T-helper 17 cell (primary cell): ENCODE data around the gene FAT1. TPM values are rescaled to one million over a fixed set of nuclear protein-coding genes. Genes with fewer than 3 reads are reported as not detected.

Source experiments
- ATAC-seq: fragments of 150-1000 bp; cut with Tn5 transposase; 2 replicates; pipeline ENCODE4 v1.10.0; 2021; ENCODE audit warnings: mild to moderate bottlenecking, moderate library complexity
- DNase-seq, 3 donors: peaks; one replicate each; pipeline versions ENCODE4 v3.0.0 to v3.0.0-alpha.2; 2020 to 2021
- H3K9me3 ChIP-seq: one replicate; pipeline ENCODE4 v1.7.0; 2013; ENCODE audit warnings: low read length, mild to moderate bottlenecking; ENCODE audit not compliant: control insufficient read depth, poor library complexity, severe bottlenecking
- H3K27ac Mint-ChIP-seq: one replicate; pipeline ENCODE4 v1.8.0; 2022; ENCODE audit warnings: mild to moderate bottlenecking, moderate library complexity, mixed read lengths
- H3K27me3 Mint-ChIP-seq: one replicate; pipeline ENCODE4 v1.8.0; 2022; ENCODE audit warnings: mixed read lengths
- H3K36me3 Mint-ChIP-seq: one replicate; pipeline ENCODE4 v1.8.0; 2022; ENCODE audit warnings: low read depth, mixed read lengths
- H3K4me1 Mint-ChIP-seq: one replicate; pipeline ENCODE4 v1.8.0; 2022; ENCODE audit warnings: mild to moderate bottlenecking, mixed read lengths
- H3K4me3 Mint-ChIP-seq: one replicate; pipeline ENCODE4 v1.8.0; 2022; ENCODE audit warnings: mild to moderate bottlenecking, moderate library complexity, mixed read lengths
- total RNA-seq, 4 donors: library from RNA in 2 of 4; stranded (reverse) in 2 of 4; gene quantifications; one replicate each; pipeline ENCODE4 v1.2.3 and lab custom pipeline; 2022 to 2026

The FAT1 gene
- total RNA-seq, 2 donors from 2014 or later = not detected

DNA sequence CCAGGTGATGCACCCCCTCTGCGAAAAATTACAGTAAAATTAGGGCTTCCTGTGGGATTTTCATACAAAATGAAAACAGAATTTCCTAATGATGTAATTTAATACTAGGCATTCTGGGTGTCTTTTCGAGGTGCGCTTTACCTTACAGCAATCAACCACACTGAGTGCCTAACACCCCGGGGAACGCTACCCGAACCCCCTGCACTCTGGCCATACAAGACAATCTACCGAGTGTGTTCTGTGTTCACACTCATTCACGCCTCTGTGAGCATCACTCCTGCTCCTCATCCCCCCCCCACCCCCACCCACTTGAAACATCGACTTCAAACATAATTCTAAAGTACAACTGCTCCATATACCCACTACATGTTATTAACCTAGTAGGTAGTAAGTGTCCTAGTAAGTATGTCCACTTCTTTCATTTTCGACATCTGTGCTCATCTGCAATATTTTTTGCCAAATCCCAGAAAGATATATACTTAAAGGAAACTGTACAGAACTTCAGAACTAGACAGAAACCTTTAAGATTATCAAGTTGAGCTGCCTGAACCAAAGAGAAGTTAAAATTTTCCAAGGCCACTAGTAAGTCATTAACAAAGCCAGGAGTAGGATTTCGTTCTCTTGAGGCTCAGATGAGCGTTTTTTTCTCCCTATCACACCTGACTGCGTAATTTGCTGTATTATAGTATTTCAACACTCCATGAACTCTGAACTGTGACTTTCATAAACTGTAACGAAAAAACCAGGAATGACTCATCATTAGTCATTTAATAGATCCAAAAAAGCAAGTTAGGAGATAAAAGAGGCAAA, 80.0 kb downstream of the FAT1 start:
- H3K9me3 ChIP-seq = no peaks in the 10 kb centered on the region
- DNase-seq (no peak), ATAC-seq (no peak)
- no peak overlapping the region for H3K27ac Mint-ChIP-seq
- peaks cover 3% of the 10 kb centered on the region for H3K4me1 Mint-ChIP-seq
- no peak overlapping the region for H3K4me3 Mint-ChIP-seq
- H3K27me3 Mint-ChIP-seq = peaks cover 6% of the 10 kb centered on the region
- H3K36me3 Mint-ChIP-seq = no peaks in the 10 kb centered on the region

DNA sequence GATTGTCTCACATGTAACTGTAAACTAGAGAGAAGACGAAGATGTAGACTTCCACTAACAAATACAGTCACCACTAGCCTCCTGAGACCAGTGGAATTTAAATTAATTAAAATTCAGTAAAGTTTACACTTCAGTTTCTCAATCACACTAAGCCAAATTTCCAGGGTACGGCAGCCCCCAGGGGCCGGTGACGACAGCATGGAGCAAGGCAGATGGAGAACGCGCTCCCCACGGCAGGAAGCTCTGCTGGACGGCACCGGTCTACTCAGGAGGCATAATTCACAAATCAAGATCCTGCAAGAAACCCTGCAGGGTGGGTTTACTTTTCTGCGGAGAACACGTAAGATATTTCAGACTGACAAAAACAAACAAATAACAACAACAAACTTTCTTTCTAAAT, 80.7 kb downstream of the FAT1 start:
- peaks cover 3% of the 10 kb centered on the region for H3K4me1 Mint-ChIP-seq
- no peaks in the 10 kb centered on the region for H3K9me3 ChIP-seq
- no peaks in the 10 kb centered on the region for H3K36me3 Mint-ChIP-seq
- H3K27ac Mint-ChIP-seq = no peak overlapping the region
- H3K4me3 Mint-ChIP-seq = no peak overlapping the region
- peaks cover 6% of the 10 kb centered on the region for H3K27me3 Mint-ChIP-seq
- ATAC-seq = no peak
- DNase-seq = no peak

DNA sequence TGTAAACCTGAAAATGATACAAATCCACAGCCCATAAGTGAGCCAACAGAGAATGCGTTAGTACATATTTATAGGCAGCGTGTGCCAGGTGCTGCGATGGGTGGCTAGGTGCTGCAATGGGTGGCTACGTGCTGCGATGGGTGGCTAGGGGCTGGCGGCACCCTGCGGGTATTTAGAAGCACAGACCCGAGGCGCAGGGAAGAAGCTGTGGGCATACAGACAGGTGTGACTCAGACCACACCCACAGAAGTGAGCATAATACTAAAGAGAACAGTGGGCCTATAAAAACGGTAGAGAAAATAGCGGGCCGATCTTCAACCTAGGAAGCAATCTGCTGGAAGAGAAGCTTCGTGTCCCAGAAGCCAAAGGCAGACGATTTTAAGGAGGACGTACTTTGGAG, 81.1 kb downstream of the FAT1 start:
- H3K27me3 Mint-ChIP-seq = peaks cover 6% of the 10 kb centered on the region
- peaks cover 3% of the 10 kb centered on the region for H3K4me1 Mint-ChIP-seq
- ATAC-seq = no peak
- no peak overlapping the region for H3K4me3 Mint-ChIP-seq
- H3K36me3 Mint-ChIP-seq = no peaks in the 10 kb centered on the region
- no peaks in the 10 kb centered on the region for H3K9me3 ChIP-seq
- no peak for DNase-seq
- H3K27ac Mint-ChIP-seq = no peak overlapping the region

DNA sequence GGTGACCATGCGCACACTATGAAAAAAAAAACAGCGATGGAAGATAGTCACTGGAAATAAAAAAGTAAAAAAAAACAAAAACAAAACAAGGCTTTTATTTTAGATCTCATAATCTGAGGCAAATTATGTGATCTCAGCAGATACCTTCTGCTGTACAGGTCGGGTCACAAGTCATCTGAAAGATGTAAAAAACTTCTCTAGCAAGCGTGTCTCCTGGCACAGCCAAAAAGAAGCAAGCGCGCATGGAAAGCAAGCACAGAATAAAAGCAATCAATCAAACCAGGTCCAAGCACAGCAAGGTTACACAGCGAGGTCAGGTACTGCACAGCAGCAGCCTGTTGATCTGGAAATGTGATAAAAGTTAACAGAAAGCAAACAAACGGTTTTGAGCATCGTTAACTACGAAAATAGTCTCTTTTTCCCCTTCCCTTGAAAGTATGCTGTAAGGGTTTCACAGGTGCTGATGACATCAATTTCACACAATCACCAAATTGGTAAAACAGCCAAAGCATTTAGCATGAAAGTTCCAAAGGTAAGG, 89.0 kb downstream of the FAT1 start:
- H3K27me3 Mint-ChIP-seq = no peaks in the 10 kb centered on the region
- no peaks in the 10 kb centered on the region for H3K9me3 ChIP-seq
- ATAC-seq (no peak), DNase-seq (no peak)
- H3K36me3 Mint-ChIP-seq = no peaks in the 10 kb centered on the region
- H3K4me1 Mint-ChIP-seq = no peaks in the 10 kb centered on the region
- no peak overlapping the region for H3K4me3 Mint-ChIP-seq
- no peak overlapping the region for H3K27ac Mint-ChIP-seq

DNA sequence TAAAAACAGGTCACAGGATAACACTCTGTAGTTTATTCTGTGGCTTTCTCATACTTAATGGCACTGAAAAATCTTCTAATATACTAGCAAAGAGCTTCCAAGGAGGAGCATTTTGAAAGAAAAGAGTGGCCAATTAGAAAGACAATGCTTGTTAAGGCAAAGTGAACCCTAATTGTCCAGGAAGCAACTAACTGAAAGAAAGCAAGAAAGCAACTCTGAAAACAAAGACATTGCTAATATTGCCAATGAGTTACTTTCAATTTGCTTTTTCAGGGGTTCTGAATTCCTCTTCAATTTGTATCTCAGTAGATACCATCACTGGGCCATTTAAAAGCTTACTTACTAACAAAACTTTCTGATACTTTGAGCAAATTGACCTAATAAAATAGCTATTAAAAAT, 89.8 kb downstream of the FAT1 start:
- no peak for ATAC-seq

DNA sequence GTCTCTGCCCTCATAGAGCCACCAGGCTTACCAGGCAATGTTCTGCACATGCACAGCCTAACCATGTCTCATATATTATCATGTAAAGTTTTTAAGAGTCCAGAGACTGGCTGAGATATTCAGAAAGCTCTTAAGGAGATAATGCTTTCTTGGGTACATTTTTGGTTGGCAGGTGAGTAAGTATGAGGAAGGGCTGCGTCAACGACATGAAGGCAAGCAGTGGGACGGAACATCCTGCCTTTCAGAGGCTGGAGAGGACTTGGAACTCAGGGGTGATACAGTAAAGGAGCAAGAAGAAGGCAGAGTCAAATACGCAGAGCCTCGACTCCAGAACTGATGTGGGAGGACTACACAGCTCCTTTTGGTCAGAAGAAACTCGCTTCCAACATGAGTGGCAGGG, 93.5 kb downstream of the FAT1 start:
- no peaks in the 10 kb centered on the region for H3K4me1 Mint-ChIP-seq
- no peaks in the 10 kb centered on the region for H3K9me3 ChIP-seq
- ATAC-seq (no peak), DNase-seq (no peak)
- no peaks in the 10 kb centered on the region for H3K27me3 Mint-ChIP-seq
- no peak overlapping the region for H3K4me3 Mint-ChIP-seq
- no peaks in the 10 kb centered on the region for H3K36me3 Mint-ChIP-seq
- no peak overlapping the region for H3K27ac Mint-ChIP-seq

More for the DNA sequence above, 89.8 kb downstream of the FAT1 start:
- H3K27ac Mint-ChIP-seq = no peak overlapping the region
- no peak overlapping the region for H3K4me3 Mint-ChIP-seq
- no peak for DNase-seq
- no peaks in the 10 kb centered on the region for H3K9me3 ChIP-seq
- H3K36me3 Mint-ChIP-seq = no peaks in the 10 kb centered on the region
- H3K27me3 Mint-ChIP-seq = no peaks in the 10 kb centered on the region
- H3K4me1 Mint-ChIP-seq = no peaks in the 10 kb centered on the region

DNA sequence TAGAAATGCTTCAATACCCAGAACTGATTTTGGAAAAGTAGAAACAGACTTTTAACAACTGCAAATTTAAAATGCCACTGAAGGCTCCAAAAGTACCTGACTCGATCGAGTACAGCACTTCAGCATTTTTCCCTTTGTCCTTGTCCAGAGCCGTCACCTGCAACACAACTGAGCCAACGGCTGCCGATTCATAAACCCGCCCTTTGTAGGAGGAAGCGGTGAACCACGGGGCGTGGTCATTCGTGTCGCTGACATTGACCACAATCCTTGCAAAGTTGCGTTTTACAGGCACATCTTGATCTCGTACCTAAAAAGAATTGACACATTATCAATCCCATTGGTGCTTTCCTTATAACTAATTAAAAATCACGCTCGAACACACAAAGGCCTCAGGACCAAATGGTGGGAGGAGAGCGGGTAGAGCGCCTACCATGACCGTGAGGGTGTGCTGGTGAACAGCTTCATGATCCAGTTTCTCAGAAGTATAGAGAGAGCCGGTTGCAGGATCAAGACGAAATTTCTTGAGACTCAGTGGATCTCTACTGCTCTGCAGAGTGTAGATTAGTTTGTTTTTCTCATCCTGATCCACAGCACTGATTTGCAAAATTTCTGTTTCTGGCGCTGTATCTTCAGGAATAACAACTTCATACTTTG, 95.5 kb downstream of the FAT1 start:
- H3K36me3 Mint-ChIP-seq = no peaks in the 10 kb centered on the region
- H3K27me3 Mint-ChIP-seq = peaks cover 6% of the 10 kb centered on the region
- ATAC-seq = no peak
- H3K4me3 Mint-ChIP-seq = no peak overlapping the region
- no peaks in the 10 kb centered on the region for H3K4me1 Mint-ChIP-seq
- H3K9me3 ChIP-seq = no peaks in the 10 kb centered on the region
- H3K27ac Mint-ChIP-seq = no peak overlapping the region
- no peak for DNase-seq

DNA sequence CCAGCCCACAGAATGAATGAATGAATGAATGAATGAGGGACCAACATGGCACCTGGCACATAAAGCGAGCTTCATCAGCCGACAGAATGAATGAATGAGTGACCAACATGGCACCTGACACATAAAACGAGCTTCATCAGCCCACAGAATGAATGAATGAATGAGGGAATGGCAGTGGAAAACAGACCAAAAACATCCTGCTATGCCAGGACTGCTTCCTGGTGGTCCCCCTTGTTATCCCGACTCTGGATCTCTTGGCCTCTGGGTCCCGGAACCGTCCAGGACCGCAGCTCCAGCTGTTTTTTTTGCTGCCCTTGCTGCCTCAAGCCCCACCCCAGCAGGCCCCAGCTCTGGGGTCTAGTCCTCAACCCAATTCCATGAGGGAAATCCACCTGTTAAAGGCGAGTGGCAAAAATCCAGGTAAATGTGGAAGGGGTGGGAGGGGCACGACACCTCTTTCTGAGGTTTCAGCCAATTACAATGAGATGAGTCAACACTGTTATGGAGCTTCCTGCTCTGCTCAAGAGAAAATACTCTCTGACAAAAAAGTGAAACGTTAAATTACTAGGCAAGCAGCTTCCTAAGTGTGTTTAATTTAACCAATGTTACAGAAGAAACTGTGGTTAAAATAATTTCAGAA, 96.3 kb downstream of the FAT1 start:
- DNase-seq (no peak), ATAC-seq (no peak)
- H3K27me3 Mint-ChIP-seq = peaks cover 14% of the 10 kb centered on the region
- H3K9me3 ChIP-seq = no peaks in the 10 kb centered on the region
- H3K4me1 Mint-ChIP-seq = no peaks in the 10 kb centered on the region
- no peak overlapping the region for H3K4me3 Mint-ChIP-seq
- H3K36me3 Mint-ChIP-seq = no peaks in the 10 kb centered on the region
- H3K27ac Mint-ChIP-seq = no peak overlapping the region

DNA sequence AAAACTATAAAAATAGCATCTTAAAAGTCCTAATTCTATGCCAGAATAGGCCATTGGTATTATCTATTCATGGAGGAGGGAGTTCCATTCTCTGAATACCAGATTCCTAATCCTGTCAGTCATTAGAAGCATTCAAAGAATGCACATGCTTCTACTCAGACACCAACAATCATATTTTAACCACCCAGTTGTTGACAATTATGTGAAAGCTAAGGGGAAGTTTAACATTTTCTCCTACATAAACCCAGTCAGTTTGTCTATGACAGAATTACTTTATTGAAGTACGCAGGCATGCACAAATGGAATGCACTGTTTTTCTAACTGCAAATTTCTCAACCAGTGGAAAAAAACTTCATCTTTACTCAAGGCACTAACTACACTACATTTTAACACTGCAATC, 98.7 kb downstream of the FAT1 start:
- H3K27me3 Mint-ChIP-seq = peaks cover 19% of the 10 kb centered on the region
- no peaks in the 10 kb centered on the region for H3K36me3 Mint-ChIP-seq
- no peak overlapping the region for H3K4me3 Mint-ChIP-seq
- H3K27ac Mint-ChIP-seq = no peak overlapping the region
- no peaks in the 10 kb centered on the region for H3K4me1 Mint-ChIP-seq
- no peak for ATAC-seq
- H3K9me3 ChIP-seq = no peaks in the 10 kb centered on the region
- DNase-seq = no peak

DNA sequence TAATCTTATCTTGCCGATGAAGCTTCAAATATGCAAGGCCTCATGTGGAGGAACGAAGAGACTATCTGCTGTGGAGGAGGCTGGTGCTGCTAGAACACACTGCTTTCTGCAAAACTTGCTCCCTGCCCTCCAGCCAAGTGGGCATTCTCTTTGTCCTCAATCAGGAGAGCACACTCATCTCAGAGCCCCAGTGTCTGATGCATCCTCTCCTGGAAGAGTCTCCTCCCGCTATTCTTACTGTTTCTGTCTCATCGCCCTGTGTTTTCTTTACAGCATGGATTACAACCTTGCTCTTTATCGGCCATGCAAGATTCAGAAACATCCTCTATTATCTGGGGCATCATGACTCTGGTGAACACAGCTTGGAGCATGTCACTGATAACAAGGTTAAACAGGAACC, 100.1 kb downstream of the FAT1 start:
- Mint-ChIP-seq H3K27ac (no peak overlapping the region), H3K4me3 (no peak overlapping the region), H3K27me3 (peaks cover 19% of the 10 kb centered on the region), H3K36me3 (no peaks in the 10 kb centered on the region), H3K4me1 (no peaks in the 10 kb centered on the region)
- DNase-seq = no peak
- no peaks in the 10 kb centered on the region for H3K9me3 ChIP-seq
- ATAC-seq = no peak

DNA sequence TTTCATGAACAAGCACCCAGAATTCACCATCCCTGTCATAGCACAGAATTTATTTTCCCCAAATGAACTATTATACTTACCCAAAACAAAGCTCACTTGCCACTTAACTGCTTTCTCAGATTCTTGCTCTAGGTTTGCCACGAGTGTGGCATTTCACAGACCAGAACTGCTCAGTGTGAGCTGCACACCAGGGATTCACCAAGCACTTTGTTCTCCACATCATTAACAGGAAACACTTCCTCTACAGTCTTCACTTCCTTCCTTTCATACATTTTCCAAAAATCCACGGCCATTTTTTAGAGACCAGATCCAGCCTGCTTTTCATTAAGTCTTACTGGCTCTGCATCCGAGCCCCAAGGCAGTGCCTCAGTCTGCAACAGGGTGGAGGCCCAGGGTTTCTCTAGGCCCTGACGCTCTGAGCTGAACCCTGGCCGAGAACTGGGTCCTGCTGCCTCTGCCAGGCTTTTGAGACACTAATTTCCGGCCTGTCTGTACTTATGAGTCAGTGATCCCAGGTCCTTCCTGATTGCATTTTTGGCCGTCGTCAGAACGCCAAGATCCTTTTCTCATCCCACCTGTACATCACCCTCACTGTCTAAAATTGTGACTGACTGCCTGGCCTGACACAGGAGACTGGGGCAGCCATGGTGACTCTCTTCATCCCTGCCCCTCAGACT, 100.7 kb downstream of the FAT1 start:
- Mint-ChIP-seq H3K4me3 (no peak overlapping the region), H3K27ac (no peak overlapping the region), H3K36me3 (no peaks in the 10 kb centered on the region), H3K27me3 (peaks cover 19% of the 10 kb centered on the region), H3K4me1 (no peaks in the 10 kb centered on the region)
- ATAC-seq (no peak), DNase-seq (no peak)
- no peaks in the 10 kb centered on the region for H3K9me3 ChIP-seq

DNA sequence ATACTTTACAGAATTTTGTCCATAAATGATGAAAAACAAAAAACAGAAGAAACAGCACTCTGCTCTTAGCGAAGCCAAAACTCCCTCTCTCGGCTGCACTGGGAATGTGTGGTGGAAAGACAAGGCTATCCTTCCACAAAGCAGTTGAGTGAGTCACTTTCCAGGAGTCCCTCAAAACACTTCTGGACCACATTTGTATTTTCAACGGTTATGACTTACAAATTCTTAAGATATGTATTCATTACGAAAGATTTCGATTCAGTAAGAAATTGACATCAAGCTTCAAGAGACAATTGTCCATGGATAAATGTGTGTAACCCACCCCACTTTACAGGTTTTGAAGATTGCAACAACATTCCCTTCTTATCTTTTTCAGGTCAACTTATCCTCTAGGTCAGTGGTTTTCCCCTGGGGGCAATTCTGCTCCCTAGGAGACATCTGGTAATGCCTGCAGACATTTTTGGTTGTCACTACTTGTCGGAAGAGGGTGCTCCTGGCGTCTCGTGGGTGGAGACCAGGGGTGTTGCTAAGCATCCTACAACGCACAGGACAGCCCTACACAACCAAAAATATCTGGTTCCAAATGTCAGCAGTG, 101.6 kb downstream of the FAT1 start:
- H3K4me1 Mint-ChIP-seq = no peaks in the 10 kb centered on the region
- ATAC-seq = no peak
- H3K27me3 Mint-ChIP-seq = peaks cover 19% of the 10 kb centered on the region
- H3K9me3 ChIP-seq = no peaks in the 10 kb centered on the region
- DNase-seq = no peak
- H3K36me3 Mint-ChIP-seq = no peaks in the 10 kb centered on the region
- H3K4me3 Mint-ChIP-seq = no peak overlapping the region
- H3K27ac Mint-ChIP-seq = no peak overlapping the region

DNA sequence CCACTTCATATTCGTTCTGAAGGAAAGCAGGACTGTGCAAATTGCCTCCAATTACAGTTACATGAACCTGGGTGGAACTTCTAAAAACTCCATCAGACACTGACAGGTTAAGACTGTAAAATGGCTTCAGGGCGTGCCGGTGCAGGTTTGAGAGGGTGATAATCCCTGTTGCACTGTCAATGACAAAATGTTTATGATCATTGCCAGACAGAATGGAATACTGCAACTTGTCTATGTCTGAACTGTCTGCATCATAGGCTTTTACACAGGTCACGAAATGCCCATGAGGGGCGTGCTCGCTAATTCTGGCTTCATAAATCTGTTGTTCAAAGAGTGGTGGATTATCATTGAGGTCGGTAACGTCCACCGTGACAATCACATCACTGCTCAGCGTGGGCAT, 104.6 kb downstream of the FAT1 start:
- ATAC-seq = no peak
- Mint-ChIP-seq H3K4me1 (no peaks in the 10 kb centered on the region), H3K27ac (no peak overlapping the region), H3K36me3 (no peaks in the 10 kb centered on the region), H3K27me3 (peaks cover 19% of the 10 kb centered on the region), H3K4me3 (no peak overlapping the region)
- no peaks in the 10 kb centered on the region for H3K9me3 ChIP-seq
- DNase-seq = no peak
